HG02884 (cell line): ENCODE measurements around the gene WRAP73.

Experiments used
- ATAC-seq: cut with Tn5 transposase; IDR thresholded peaks from one replicate; pipeline ENCODE4 v1.9.1; 2021; ENCODE audit warnings: mild to moderate bottlenecking, moderate library complexity; ENCODE audit not compliant: unreplicated experiment

Gene WRAP73

GRCh38 chr1:3617806-3618345 lies 32.0 kb downstream of the WRAP73 start:
- ATAC-seq: no peak

GRCh38 chr1:3616861-3617260 lies 33.0 kb downstream of the WRAP73 start:
- no peak for ATAC-seq

GRCh38 chr1:3614755-3615742 lies 34.9 kb downstream of the WRAP73 start:
- no peak for ATAC-seq

- ATAC-seq: no peak
These were observed 37.8 kb downstream of the WRAP73 start for GRCh38 chr1:3612123-3612522.

GRCh38 chr1:3611170-3612019 lies 38.5 kb downstream of the WRAP73 start, which contains the start of gene MEGF6:
Gene MEGF6 (minus strand): TSS chr1:3611508. CDS start chr1:3611268, 240 bp downstream.
- ATAC-seq: no peak

GRCh38 chr1:3610527-3611169 lies 39.3 kb downstream of the WRAP73 start:
- no peak for ATAC-seq

GRCh38 chr1:3609769-3610526 lies 40.0 kb downstream of the WRAP73 start:
- no peak for ATAC-seq

- ATAC-seq: no peak
These were observed 40.7 kb downstream of the WRAP73 start for GRCh38 chr1:3609016-3609768.

GRCh38 chr1:3608154-3608553 lies 41.7 kb downstream of the WRAP73 start:
- no peak for ATAC-seq

- no peak for ATAC-seq
These were observed 42.2 kb downstream of the WRAP73 start for GRCh38 chr1:3607703-3608065.

- no peak for ATAC-seq
These were observed 42.9 kb downstream of the WRAP73 start for GRCh38 chr1:3606779-3607702.

GRCh38 chr1:3604997-3605823 lies 44.7 kb downstream of the WRAP73 start:
- no peak for ATAC-seq

- no peak for ATAC-seq
These were observed 45.4 kb downstream of the WRAP73 start for GRCh38 chr1:3604468-3604974.

GRCh38 chr1:3603571-3604467 lies 46.1 kb downstream of the WRAP73 start:
- no peak for ATAC-seq

- ATAC-seq: no peak
These were observed 46.7 kb downstream of the WRAP73 start for GRCh38 chr1:3603156-3603555.

- ATAC-seq: no peak
These were observed 47.5 kb downstream of the WRAP73 start for GRCh38 chr1:3602375-3602774.
